ENCODE data around the gene AARSD1.
A peak's percentile ranks its signal among the peaks of the same experiment; 100 is the strongest.
"Not testable (repeated sequence)": the region's sequence is repeated elsewhere in the genome, so short reads cannot be mapped to it uniquely, and the experiment has no call there.

The AARSD1 gene

GRCh38 chr17:42980274-42980765 lies 16.1 kb upstream of the AARSD1 start, which contains the start of gene RUNDC1:
Gene RUNDC1, plus strand, starts transcription at chr17:42980565. Its CDS starts 12 bp downstream, at chr17:42980577.
- DNase-seq (ENCODE audit: low spot score): peak; percentile 83

GRCh38 chr17:42979511-42980273 lies 15.4 kb upstream of the AARSD1 start, which contains the start of gene PTGES3L:
Gene PTGES3L, minus strand, starts transcription at chr17:42980080. Its CDS starts 27 bp downstream, at chr17:42980053.
- DNase-seq (ENCODE audit: low spot score): peak; percentile 65

GRCh38 chr17:42975701-42976100 lies 11.4 kb upstream of the AARSD1 start:
- not testable (repeated sequence) for DNase-seq (ENCODE audit: low spot score)

GRCh38 chr17:42975265-42975664 lies 11.0 kb upstream of the AARSD1 start:
- no peak for DNase-seq (ENCODE audit: low spot score)

GRCh38 chr17:42973323-42973722 lies 9.1 kb upstream of the AARSD1 start:
- DNase-seq (ENCODE audit: low spot score): not testable (repeated sequence)

- DNase-seq (ENCODE audit: low spot score): no peak
Observed at GRCh38 chr17:42971589-42971988, 7.3 kb upstream of the AARSD1 start.

GRCh38 chr17:42969001-42969581 lies 4.8 kb upstream of the AARSD1 start:
- DNase-seq (ENCODE audit: low spot score): no peak

- no peak for DNase-seq (ENCODE audit: low spot score)
Observed at GRCh38 chr17:42967925-42968324, 3.7 kb upstream of the AARSD1 start.

- no peak for DNase-seq (ENCODE audit: low spot score)
Observed at GRCh38 chr17:42953669-42954068, 10.6 kb downstream of the AARSD1 start.

GRCh38 chr17:42950044-42950783 lies 14.0 kb downstream of the AARSD1 start:
- no peak for DNase-seq (ENCODE audit: low spot score)

- DNase-seq (ENCODE audit: low spot score): no peak
Observed at GRCh38 chr17:42946812-42947211, 17.4 kb downstream of the AARSD1 start.

- DNase-seq (ENCODE audit: low spot score): no peak
Observed at GRCh38 chr17:42944211-42944610, 20.0 kb downstream of the AARSD1 start.

GRCh38 chr17:42937712-42938596 lies 26.3 kb downstream of the AARSD1 start:
- DNase-seq (ENCODE audit: low spot score): peak; percentile 49

GRCh38 chr17:42929497-42929844 lies 34.8 kb downstream of the AARSD1 start:
- no peak for DNase-seq (ENCODE audit: low spot score)

- DNase-seq (ENCODE audit: low spot score): peak; percentile 55
Observed at GRCh38 chr17:42928714-42929496, 35.3 kb downstream of the AARSD1 start.

GRCh38 chr17:42924891-42925290 lies 39.4 kb downstream of the AARSD1 start:
- no peak for DNase-seq (ENCODE audit: low spot score)

- DNase-seq (ENCODE audit: low spot score): not testable (repeated sequence)
Observed at GRCh38 chr17:42923472-42923871, 40.8 kb downstream of the AARSD1 start.

- DNase-seq (ENCODE audit: low spot score): no peak
Observed at GRCh38 chr17:42922294-42922693, 42.0 kb downstream of the AARSD1 start.

GRCh38 chr17:42920922-42921321 lies 43.3 kb downstream of the AARSD1 start:
- no peak for DNase-seq (ENCODE audit: low spot score)

- peak; percentile 18 for DNase-seq (ENCODE audit: low spot score)
Observed at GRCh38 chr17:42920106-42920900, 44.0 kb downstream of the AARSD1 start.
